Measurements from ENCODE around the gene AP3B1. TPM values are rescaled to one million over a fixed set of nuclear protein-coding genes. Genes with fewer than 3 reads are reported as not detected.
"Not testable (repeated sequence)": the region's sequence is repeated elsewhere in the genome, so short reads cannot be mapped to it uniquely, and the experiment has no call there.

Gene AP3B1
- polyA plus RNA-seq, 1 donor: 33.6 TPM

- not testable (repeated sequence) for DNase-seq (ENCODE audit: low read depth)
These were observed 227.8 kb downstream of the AP3B1 start for GRCh38 chr5:78066722-78067121.

GRCh38 chr5:78065663-78066062 lies 228.8 kb downstream of the AP3B1 start:
- no peak for DNase-seq (ENCODE audit: low read depth)

DNA sequence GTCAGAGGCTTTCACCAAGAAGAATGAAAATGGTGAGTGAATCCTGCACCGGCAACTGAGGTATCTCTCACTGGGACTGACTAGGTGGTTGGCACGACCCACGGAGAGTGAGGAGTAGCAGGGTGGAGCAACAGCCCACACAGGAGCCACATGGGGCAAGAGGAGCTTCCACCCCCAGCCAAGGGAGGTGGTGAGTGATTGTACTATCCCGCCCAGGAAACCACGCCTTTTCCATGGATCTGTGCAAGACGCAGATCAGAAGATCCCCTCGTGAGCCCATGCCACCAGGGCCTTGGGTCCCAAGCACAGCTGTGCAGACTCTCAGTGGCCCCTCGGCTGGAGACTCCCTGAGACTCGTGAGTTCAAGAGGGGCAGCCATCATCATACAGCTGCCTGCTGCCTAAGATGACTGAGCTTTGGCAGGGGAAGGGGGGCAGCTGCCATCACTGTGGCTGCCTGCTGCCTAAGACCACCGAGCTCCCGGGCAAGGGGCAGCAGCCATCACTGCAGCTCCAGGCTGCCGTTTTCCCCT lies 229.5 kb downstream of the AP3B1 start:
- no peak for DNase-seq (ENCODE audit: low read depth)

- DNase-seq (ENCODE audit: low read depth): no peak
These were observed 231.0 kb downstream of the AP3B1 start for GRCh38 chr5:78063495-78063894.

DNA sequence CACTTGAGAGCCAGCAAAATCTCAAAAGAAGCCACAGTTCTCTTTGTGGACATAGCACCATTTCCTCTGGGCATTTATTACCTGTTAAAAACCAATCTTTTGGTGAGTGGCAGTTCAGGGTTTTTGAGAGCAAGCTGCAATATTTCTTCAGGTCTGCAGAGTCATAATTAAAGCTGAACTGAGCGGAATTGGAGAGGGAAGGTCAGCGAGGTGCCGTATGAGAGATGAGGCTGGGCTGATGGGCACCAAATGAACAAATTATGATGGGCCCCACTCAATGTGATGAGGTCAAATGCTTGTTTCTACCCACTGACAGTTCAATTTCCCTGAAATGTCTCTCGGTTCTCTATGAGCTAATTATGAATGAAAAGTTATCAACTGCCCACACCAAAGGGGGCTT lies 231.9 kb downstream of the AP3B1 start:
- no peak for DNase-seq (ENCODE audit: low read depth)

DNA sequence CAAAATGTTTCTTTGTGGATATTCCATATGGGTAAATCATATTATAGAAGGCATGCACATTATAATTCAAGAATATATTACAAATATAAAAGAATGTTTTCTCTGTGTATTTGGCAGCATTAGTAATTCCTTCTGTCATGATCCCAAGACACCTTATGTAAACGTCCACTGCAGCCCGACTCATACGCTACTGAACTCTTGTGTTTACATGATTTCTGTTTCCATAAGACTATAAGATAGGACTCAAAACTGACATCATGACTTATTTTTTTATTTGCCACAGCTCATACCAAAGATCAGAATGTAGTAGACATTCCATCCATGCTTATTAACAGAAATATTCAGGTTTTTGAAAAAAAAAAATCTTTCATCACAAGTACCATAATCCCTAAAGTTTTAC lies 234.1 kb downstream of the AP3B1 start:
- no peak for DNase-seq (ENCODE audit: low read depth)

DNA sequence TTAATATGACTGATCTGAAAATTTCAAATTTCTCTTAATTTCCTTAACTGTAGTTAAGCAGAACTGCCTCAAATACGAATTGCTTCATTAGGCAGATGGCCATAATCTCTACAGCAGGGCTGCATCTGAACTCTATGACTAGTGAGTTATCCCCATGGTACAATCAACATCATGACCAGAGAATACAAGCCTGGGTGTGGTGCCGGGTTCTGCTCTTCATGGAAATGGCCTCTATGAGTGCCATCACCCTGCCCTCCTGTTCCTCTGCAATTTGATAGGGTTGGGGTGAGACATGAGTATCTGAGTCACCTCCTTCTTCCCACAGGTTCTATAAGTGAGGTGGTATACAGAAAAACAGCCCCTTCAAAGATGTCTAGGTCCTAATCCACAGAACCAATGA lies 235.9 kb downstream of the AP3B1 start:
- DNase-seq (ENCODE audit: low read depth): no peak

DNA sequence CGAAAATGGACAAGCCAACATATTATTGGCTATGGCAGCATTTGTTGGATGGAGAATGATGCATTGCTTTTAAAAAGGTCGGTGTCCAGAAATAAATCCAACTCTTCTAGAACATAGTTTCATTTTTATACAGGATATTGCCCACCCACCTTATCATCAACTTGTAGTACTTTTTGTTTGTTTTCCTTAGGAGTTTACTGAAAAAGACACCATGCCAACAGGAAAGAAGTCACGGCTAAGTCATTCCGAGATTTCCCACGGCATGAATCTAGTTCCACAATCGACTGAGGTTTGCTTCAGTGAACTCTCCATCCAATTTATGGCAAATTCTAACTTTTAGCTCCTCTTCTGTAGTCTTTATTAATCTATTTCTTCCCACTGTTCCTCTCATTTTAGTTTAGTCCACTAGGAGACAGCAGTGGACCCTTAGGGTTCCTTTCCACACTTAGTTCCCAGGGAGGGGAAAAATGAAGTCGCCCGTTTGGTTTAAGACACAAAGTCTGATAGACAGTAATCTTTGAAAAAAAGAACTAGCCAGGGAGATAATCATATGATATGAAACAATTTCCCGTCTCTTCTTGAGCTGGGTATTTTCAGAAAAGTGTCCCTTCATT lies 237.5 kb downstream of the AP3B1 start:
- DNase-seq (ENCODE audit: low read depth): no peak

- DNase-seq (ENCODE audit: low read depth): no peak
These were observed 238.4 kb downstream of the AP3B1 start for GRCh38 chr5:78056053-78056452.

- DNase-seq (ENCODE audit: low read depth): no peak
These were observed 243.6 kb downstream of the AP3B1 start for GRCh38 chr5:78050888-78051287.

GRCh38 chr5:78046823-78047222 lies 247.7 kb downstream of the AP3B1 start:
- DNase-seq (ENCODE audit: low read depth): not testable (repeated sequence)

- DNase-seq (ENCODE audit: low read depth): no peak
These were observed 248.5 kb downstream of the AP3B1 start for GRCh38 chr5:78046006-78046405.

GRCh38 chr5:78041805-78042204 lies 252.7 kb downstream of the AP3B1 start:
- DNase-seq (ENCODE audit: low read depth): no peak

DNA sequence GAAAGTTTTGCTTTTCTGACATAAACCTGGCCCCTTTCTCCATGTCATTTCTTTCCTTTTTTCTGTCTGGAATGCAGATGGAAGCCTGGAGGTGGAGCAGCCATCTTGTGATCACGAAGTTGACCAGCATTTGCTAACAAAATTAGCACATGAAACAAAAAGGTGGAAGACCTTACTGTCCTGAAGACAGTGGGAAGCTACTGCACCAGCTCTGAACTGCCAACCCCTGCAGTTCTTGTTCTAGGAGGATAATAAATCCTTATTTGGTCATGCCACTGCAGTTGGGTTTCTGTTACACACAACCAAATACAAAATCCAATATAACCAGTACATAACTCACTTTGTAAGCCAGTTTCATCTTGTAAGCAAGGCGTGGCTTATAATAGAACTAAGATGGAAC lies 269.0 kb downstream of the AP3B1 start:
- DNase-seq (ENCODE audit: low read depth): no peak

DNA sequence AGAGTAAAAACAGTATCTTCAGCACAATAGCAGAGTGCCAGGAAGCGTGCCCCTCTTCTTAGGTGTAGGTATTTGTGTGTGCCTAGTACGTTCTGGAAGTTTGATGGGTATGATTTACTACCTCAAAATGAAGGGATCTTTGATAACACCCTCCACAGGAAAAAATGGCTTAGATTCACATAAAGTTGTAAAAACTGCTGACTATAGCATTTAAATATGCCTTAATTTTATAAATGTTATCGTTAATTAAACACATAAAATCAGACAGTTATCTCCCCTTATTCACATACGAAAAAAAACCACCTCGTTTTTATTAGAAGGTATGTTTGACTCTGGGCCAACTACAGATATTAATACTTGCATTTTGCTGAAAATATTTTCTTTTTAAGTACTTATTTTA lies 274.8 kb downstream of the AP3B1 start:
- DNase-seq (ENCODE audit: low read depth): no peak

- no peak for DNase-seq (ENCODE audit: low read depth)
These were observed 277.5 kb downstream of the AP3B1 start for GRCh38 chr5:78016863-78017529.

DNA sequence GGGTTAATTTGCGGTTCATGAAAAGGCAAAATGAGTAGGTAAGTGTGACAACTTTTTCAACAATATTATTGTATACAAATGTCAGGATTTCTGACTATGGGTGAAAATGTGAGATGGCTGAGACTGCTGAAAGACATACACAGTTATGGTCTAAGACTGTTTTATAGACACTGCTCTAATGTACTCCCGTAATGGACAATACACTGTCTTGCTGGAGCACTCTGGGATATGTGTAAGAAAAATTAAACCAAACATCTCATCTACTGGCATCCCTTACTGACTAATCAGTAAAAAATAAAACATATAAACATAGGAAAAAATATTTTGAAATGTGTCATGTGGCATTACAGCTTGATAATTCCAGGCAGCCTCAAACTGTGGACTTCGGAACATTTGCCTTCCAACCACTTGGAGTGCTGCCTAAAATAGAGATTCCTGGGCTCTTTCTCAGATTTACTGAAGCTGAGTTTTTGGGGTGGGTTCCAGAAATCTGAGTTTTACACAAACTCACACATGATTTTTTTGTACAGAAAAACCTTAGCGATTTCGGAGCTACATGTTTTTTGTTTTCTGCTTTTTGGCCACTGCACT lies 284.5 kb downstream of the AP3B1 start:
- peak; percentile 66 for DNase-seq (ENCODE audit: low read depth)

GRCh38 chr5:78008356-78008967 lies 286.0 kb downstream of the AP3B1 start:
- no peak for DNase-seq (ENCODE audit: low read depth)

DNA sequence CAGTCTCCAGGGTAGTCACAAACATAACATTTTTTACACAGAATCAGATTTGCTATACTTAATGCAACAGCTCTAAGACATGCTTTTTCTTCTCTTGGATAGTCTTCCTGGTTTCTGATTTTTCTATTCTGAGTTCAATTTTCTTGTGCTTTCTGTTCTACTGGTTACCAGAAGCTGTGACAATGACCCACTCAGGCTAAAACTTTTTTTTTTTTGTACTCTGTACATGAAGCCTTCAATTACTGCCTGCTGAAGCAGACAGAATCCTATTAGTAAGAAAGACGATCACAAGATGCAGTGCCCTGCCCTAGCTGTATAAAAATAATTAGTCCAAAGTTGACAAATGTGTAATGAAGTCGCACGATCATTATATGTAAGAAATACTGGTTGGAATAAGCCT lies 287.3 kb downstream of the AP3B1 start:
- no peak for DNase-seq (ENCODE audit: low read depth)

DNA sequence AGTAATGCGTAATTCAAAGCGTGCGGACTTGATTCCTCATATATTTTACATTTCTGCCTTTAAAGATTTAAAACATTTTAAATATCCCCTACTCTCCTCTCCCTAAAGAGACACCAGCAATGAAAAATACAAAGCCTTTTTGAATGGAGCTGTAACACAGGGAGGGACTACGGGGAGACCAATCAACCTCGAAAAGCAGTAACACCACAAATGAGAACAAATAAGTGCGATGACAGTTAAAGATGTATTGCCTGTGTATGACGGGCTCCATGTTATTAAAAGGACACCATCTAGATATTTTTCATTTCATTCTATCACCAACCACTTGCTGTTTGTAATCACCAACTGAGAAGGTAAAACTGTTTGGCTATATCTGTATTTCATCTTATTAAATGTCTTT lies 288.0 kb downstream of the AP3B1 start:
- no peak for DNase-seq (ENCODE audit: low read depth)

DNA sequence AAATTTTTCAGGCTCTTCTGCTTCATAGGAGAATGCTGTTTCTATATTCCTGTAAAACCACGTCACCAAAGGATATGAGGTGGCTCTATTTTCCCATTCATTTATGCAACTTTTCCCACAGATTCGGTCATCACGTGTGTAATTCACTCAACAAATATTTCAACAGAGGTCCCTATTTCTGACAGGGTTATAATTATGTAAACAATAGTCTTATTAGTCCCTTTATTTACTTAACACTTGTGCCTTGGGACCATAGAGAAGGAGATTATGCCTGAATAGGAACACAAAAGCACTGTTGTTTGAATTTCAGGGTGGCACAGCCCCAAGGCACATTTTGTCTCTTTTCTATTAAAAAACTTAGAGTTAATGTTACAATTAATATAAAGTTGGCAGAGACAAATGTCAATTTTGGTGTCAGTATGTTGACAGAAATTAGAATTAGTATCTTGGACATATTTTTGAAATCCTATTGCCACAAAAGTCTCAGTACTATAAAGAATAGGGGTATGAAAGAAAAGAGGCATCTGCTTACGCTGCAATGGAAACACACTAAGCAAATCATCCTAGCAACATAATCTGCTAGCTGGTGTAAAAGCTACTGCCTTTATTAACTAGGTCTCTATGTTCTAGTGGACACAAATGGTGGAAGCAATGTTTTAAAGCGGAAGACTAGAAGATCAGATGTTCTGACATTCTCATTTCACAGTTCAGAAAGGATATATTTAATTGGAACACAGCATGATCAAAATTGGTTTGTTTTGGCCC lies 289.3 kb downstream of the AP3B1 start:
- DNase-seq (ENCODE audit: low read depth): no peak

GRCh38 chr5:78004559-78004958 lies 289.9 kb downstream of the AP3B1 start:
- DNase-seq (ENCODE audit: low read depth): no peak

All from forelimb muscle (tissue), 1 donor.